Duodenal mucosa (tissue), 2 donors: ENCODE data around the gene NFIA.

Experiments used
- H3K27ac ChIP-seq: one replicate; pipeline ENCODE4 v1.7.0; 2013; ENCODE audit warnings: low read depth, low read length
- H3K27me3 ChIP-seq, 2 donors: one replicate each; pipeline ENCODE4 v1.7.0; 2013; ENCODE audit warnings: low read length in 2 of 2, control low read depth in 1 of 2; ENCODE audit not compliant: insufficient read depth in 2 of 2, control insufficient read depth in 1 of 2
- H3K36me3 ChIP-seq, 2 donors: one replicate each; pipeline ENCODE4 v1.7.0; 2013; ENCODE audit warnings: low read length in 2 of 2, control low read depth in 1 of 2; ENCODE audit not compliant: insufficient read depth in 2 of 2, control insufficient read depth in 1 of 2
- H3K4me1 ChIP-seq, 2 donors: one replicate each; pipeline ENCODE4 v1.7.0; 2013; ENCODE audit warnings: low read length in 2 of 2, control low read depth in 1 of 2; ENCODE audit not compliant: insufficient read depth in 2 of 2, control insufficient read depth in 1 of 2
- H3K4me3 ChIP-seq, 2 donors: one replicate each; pipeline ENCODE4 v1.7.0; 2013; ENCODE audit warnings: low read length in 2 of 2, low read depth in 1 of 2
- H3K9ac ChIP-seq, 2 donors: one replicate each; pipeline ENCODE4 v1.7.0; 2013; ENCODE audit warnings: low read length in 2 of 2, low read depth in 1 of 2
- H3K9me3 ChIP-seq, 2 donors: one replicate each; pipeline ENCODE4 v1.7.0; 2013; ENCODE audit warnings: low read length in 2 of 2, control low read depth in 1 of 2; ENCODE audit not compliant: control insufficient read depth in 1 of 2

The NFIA gene

DNA sequence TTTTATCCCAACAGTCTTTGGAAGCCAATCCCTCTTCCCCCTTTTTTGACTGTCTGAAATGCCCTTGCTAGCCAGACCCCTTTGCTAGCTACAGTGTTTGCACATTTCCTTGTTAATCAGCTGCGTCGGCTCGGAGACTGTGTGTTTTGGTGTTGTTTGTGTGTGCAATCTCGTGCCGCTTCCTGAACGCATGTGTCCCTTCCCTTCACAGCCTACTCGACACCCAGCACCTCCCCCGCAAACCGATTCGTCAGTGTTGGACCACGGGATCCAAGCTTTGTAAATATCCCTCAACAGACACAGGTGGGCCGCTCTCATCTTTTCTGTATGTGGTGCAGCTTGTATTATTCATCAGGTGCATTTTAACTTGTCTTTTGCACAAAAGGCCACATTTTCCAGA, 343.9 kb downstream of the NFIA start:
- H3K4me3 ChIP-seq, result no peak overlapping the region
- no peaks in the 10 kb centered on the region for H3K4me1 ChIP-seq
- H3K27ac ChIP-seq, result no peak overlapping the region
- no peaks in the 10 kb centered on the region for H3K27me3 ChIP-seq
- H3K9ac ChIP-seq, result no peak overlapping the region
- peaks cover 0 to 9% of the 10 kb centered on the region in 2 donors for H3K36me3 ChIP-seq
- H3K9me3 ChIP-seq, result no peaks in the 10 kb centered on the region

DNA sequence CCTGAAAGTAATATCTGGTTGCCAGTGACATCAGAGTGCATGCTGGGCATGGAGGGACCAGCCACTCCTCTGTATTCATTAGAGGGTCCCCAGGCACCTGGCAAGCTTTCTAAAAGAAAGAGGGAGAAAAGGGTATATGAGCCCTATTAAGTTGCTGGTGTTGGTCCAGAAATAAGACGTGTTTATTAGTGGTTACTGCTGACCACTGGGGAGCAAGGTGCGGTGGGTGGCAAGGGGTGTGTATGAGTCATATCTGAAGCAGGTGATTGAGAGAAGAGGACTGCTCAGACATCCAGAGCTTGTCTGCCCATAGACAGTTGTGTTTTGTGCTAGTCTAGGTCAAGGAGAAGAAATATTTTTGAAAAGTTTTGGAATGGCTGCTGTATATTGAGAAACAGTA, 344.5 kb downstream of the NFIA start:
- Histone ChIP-seq H3K9ac (no peak overlapping the region), H3K4me3 (no peak overlapping the region), H3K4me1 (no peaks in the 10 kb centered on the region), H3K9me3 (no peaks in the 10 kb centered on the region), H3K27ac (no peak overlapping the region), H3K36me3 (peaks cover 0 to 8% of the 10 kb centered on the region in 2 donors), H3K27me3 (no peaks in the 10 kb centered on the region)

DNA sequence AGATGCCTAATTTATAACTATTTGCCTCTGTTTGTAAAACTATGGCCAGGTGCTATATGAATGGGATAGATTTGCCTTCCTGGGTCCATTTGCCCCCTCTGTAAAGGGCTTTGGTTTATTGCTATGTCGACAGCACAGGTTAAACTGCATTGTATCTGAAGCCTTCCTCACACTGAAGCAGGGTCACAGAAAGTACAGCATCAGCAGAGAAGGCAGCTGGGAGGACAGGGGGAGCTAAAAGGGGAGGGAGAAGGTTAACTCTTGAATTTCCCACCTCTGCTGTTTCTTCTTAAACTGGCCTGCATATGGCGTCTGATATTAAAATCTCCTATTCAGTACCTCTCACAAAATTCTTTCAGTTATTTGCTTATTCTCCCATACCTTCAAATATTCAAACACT, 345.1 kb downstream of the NFIA start:
- no peak overlapping the region for H3K9ac ChIP-seq
- H3K36me3 ChIP-seq, result peaks cover 0 to 8% of the 10 kb centered on the region in 2 donors
- H3K4me3 ChIP-seq, result no peak overlapping the region
- no peak overlapping the region for H3K27ac ChIP-seq
- no peaks in the 10 kb centered on the region for H3K27me3 ChIP-seq
- H3K4me1 ChIP-seq, result no peaks in the 10 kb centered on the region
- no peaks in the 10 kb centered on the region for H3K9me3 ChIP-seq

DNA sequence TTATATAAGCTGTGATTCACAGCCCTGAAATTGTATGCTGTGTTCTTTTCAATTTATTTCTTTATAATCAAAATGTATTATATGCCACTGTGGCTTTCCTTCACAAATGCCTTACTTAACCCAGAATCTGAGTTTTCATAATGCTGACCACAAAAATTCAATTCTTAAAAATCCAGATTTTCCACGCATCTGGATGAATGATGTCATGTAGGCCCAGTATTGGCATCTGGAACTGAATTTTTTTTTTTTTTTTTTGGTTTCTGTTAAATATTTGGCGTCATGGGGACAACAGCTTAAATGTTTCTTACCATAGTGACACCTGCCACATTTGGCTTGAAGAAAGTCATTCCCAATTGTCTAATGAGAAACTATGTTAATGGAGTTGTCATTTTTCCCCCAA, 345.8 kb downstream of the NFIA start:
- Histone ChIP-seq H3K4me1 (no peaks in the 10 kb centered on the region), H3K9me3 (no peaks in the 10 kb centered on the region), H3K27ac (no peak overlapping the region), H3K9ac (no peak overlapping the region), H3K27me3 (no peaks in the 10 kb centered on the region), H3K36me3 (peaks cover 0 to 8% of the 10 kb centered on the region in 2 donors), H3K4me3 (no peak overlapping the region)

DNA sequence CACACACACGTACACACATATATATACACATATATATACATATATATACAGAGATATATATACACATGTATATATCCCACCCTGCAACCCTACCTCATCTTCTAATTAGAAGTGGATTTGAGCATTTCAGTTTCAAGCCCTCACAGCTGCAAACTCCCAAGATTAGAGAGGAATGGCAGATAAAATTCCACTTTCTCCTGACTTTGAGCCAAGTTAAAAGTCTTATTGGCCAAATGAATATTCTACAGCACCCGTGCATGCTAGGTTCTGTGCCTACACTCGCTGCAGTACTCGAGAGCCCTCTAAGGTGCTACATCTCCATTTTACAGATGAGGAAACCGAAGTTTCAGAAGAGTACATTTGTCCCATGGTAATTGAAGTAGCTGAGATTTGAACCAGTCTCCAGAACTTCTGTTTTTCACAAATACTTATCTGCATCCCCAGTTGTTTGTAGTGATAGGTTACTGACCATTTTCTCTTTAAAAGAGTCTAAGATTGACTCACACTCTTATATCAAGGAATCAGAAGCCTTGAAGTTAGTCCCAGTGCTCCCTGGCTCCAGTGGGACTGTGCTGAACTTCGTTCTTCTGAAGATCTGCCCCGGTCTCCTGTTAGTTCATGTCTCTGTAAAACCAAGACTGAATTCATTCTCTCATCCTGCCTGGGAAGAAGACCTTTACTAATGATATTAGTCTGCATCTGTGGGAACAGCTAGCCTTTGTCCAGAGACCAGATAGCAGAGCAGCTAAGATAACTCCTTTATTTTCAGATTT, 350.4 kb downstream of the NFIA start:
- no peaks in the 10 kb centered on the region for H3K9me3 ChIP-seq
- no peak overlapping the region for H3K27ac ChIP-seq
- H3K4me1 ChIP-seq, result peaks cover 0 to 4% of the 10 kb centered on the region in 2 donors
- H3K4me3 ChIP-seq, result no peak overlapping the region
- no peaks in the 10 kb centered on the region for H3K36me3 ChIP-seq
- no peaks in the 10 kb centered on the region for H3K27me3 ChIP-seq
- no peak overlapping the region for H3K9ac ChIP-seq

DNA sequence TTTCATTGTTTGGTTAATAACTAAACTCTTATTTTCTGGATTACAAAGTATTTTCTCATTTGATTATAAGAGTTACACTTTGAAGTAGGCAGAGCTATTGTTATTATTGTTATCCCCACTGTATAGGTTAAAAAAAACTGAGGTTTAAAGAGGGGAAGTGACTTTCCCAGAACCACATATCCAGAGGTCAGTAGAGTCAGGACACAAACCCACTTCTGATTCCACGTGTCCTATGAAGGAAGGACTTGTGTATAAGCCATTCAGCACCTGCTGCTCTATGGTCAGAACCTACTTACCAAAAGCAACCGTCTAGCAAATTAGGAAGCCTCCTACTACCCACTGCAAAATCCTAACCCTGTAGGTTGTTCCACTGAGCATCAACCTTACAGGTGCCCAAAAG, 351.3 kb downstream of the NFIA start:
- Histone ChIP-seq H3K4me1 (peaks cover 0 to 4% of the 10 kb centered on the region in 2 donors), H3K27ac (no peak overlapping the region), H3K36me3 (no peaks in the 10 kb centered on the region), H3K9me3 (no peaks in the 10 kb centered on the region), H3K4me3 (no peak overlapping the region), H3K27me3 (no peaks in the 10 kb centered on the region), H3K9ac (no peak overlapping the region)

DNA sequence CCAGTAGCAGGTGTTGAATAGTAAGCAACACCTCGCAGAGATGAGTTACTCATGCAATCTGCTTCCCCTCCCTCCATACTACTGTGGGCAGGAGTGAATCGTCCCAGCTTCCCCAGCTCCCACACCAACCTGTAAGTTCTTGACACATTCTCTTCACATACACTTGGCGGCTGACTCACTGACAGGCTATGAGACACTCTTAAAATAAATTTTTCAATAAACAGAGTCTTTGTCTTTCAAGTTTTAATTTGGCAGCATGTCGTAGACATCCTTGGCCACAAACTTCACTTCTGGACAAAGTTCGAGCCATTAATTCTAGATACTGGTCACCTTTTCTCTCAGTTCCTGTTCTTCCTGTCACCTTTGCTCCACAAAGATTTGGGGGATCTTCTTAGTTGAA, 351.9 kb downstream of the NFIA start:
- Histone ChIP-seq H3K9me3 (no peaks in the 10 kb centered on the region), H3K4me3 (no peak overlapping the region), H3K27ac (no peak overlapping the region), H3K27me3 (no peaks in the 10 kb centered on the region), H3K4me1 (peaks cover 0 to 4% of the 10 kb centered on the region in 2 donors), H3K9ac (no peak overlapping the region), H3K36me3 (no peaks in the 10 kb centered on the region)

DNA sequence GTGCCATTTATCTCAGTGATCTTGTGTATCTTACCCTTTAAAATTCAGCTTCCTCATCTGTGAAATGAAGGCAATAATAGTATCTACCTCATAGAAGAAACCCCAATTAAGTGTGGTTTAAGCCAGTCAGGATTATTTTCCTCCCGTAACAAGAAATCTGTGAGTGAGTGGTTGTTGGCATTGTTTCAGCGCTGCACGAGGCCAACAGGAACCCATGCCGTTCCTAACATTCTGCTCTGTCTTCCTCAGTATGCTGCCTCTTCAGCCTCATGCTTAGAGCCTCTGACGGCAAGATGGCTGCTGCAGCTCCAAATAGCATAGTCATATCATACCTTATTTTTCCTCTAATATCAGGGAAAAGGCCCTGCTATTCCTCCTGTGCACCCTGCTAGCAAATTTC, 352.9 kb downstream of the NFIA start:
- no peaks in the 10 kb centered on the region for H3K9me3 ChIP-seq
- no peaks in the 10 kb centered on the region for H3K36me3 ChIP-seq
- no peak overlapping the region for H3K27ac ChIP-seq
- no peak overlapping the region for H3K4me3 ChIP-seq
- no peak overlapping the region for H3K9ac ChIP-seq
- peaks cover 0 to 4% of the 10 kb centered on the region in 2 donors for H3K4me1 ChIP-seq
- H3K27me3 ChIP-seq, result no peaks in the 10 kb centered on the region

DNA sequence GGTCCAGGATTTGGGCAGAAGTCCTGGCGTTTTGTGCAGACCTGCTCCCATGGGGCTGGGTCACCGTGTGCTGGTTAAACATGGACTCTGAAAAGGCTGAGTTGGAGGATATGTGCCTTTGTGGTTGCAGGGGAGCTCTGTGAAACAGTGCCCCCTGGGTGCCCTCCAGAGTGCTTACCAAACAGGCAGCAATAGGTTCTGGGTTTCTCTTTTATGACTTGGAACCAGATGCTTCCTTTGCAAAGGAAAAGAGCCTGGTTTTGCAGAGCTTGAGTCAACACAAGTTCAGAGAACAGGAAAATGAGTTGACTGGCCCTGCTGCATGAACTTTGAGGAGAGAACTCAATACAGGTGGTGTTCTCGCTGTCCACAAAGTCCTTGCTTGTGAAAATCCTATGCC, 353.7 kb downstream of the NFIA start:
- Histone ChIP-seq H3K4me3 (no peak overlapping the region), H3K27ac (no peak overlapping the region), H3K9ac (no peak overlapping the region), H3K4me1 (peaks cover 1 to 6% of the 10 kb centered on the region in 2 donors), H3K27me3 (no peaks in the 10 kb centered on the region), H3K36me3 (no peaks in the 10 kb centered on the region), H3K9me3 (no peaks in the 10 kb centered on the region)

DNA sequence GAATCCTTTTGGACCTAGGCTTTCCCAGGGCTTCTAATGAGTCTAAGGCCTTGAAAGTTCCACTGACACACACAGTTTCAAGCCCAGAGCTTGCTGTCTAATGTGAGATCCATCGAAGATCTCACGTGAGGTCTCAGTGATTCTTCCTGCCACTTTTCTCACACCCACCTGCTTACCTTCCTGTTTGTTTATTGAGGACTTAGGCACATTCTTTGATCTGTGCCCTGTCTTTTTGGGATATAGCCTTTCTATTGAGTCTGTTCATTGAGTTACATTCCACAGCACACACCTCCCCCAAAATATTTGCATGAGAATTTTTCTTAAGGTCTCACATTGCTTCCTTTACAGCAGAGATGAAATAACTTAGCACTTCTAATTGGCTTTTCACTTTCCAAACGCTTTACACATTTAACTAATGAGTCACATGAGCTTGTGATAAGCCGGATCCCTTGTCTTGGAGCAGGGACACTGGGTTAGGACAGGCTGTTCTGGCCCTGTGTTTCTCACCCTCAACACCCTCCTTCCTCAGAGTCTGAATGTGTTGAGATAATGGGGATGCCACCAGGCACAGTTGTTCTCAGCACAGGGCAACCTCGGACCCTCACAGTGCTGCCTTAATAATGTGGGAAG, 354.2 kb downstream of the NFIA start:
- Histone ChIP-seq H3K27me3 (no peaks in the 10 kb centered on the region), H3K9me3 (no peaks in the 10 kb centered on the region), H3K4me3 (no peak overlapping the region), H3K36me3 (no peaks in the 10 kb centered on the region), H3K9ac (no peak overlapping the region), H3K4me1 (peaks cover 7 to 12% of the 10 kb centered on the region in 2 donors), H3K27ac (no peak overlapping the region)
